Epithelial cell of alveolus of lung (primary cell): ENCODE data around the gene CEP290. TPM values are rescaled to one million over a fixed set of nuclear protein-coding genes. Genes with fewer than 3 reads are reported as not detected.

Source experiments
- total RNA-seq: library from RNA; depleted of rRNA; stranded (reverse); fragments of >200 nt; gene quantifications from 2 replicates; pipeline ENCODE4 v1.2.1, GENCODE V29; 2015

The CEP290 gene, protein sequence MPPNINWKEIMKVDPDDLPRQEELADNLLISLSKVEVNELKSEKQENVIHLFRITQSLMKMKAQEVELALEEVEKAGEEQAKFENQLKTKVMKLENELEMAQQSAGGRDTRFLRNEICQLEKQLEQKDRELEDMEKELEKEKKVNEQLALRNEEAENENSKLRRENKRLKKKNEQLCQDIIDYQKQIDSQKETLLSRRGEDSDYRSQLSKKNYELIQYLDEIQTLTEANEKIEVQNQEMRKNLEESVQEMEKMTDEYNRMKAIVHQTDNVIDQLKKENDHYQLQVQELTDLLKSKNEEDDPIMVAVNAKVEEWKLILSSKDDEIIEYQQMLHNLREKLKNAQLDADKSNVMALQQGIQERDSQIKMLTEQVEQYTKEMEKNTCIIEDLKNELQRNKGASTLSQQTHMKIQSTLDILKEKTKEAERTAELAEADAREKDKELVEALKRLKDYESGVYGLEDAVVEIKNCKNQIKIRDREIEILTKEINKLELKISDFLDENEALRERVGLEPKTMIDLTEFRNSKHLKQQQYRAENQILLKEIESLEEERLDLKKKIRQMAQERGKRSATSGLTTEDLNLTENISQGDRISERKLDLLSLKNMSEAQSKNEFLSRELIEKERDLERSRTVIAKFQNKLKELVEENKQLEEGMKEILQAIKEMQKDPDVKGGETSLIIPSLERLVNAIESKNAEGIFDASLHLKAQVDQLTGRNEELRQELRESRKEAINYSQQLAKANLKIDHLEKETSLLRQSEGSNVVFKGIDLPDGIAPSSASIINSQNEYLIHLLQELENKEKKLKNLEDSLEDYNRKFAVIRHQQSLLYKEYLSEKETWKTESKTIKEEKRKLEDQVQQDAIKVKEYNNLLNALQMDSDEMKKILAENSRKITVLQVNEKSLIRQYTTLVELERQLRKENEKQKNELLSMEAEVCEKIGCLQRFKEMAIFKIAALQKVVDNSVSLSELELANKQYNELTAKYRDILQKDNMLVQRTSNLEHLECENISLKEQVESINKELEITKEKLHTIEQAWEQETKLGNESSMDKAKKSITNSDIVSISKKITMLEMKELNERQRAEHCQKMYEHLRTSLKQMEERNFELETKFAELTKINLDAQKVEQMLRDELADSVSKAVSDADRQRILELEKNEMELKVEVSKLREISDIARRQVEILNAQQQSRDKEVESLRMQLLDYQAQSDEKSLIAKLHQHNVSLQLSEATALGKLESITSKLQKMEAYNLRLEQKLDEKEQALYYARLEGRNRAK (N-terminal part only)
- 3.9 and 9.3 TPM in 2 replicates for total RNA-seq

DNA sequence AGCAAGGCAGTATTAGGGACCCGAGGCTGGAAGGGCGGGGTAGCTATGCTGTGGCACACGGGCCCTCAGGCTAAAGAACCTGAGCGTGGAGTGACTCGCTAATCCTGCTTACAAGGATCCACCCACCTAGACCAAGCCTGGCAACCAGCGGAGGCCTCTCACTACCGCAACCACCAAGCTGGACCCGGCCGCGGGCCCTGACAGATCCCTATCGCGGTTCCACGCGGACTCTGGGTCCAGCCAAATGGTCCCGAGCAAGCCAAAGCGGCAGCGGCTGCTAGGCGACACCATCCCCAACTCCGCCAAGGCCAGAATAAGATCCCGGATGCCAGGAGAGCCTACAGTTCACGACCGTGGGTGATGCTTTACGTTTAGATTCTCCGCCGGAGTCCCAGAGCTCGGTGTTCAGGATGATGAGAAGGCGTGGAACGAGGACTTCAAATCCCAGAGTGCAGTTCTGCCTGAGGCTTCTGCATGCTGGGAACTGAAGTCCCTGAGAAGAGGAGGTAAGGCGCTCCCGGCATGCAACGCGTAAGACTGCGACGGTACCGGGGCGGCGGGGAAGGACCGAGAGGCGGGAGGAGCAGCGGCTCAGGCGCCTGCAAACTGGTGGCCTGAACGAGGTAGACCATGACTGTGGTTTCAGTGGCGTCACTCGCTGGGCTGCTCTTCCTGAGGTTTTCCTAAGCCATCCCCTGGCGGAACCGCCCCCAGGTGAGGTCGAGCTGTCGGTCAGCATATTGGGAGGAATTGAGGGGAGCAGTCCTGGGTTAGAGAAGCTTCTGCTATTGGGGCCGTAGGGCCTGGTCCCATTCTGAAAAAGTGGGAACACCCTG is at the start of gene CEP290, which contains the start of gene TMTC3:
CEP290 (minus strand) TSS at position 315 of the 836 bp plus-strand sequence. CDS start 781 bp downstream, outside the sequence.
TMTC3 (plus strand) TSS at position 534 of the 836 bp plus-strand sequence. CDS start 6,009 bp downstream, outside the sequence.

DNA sequence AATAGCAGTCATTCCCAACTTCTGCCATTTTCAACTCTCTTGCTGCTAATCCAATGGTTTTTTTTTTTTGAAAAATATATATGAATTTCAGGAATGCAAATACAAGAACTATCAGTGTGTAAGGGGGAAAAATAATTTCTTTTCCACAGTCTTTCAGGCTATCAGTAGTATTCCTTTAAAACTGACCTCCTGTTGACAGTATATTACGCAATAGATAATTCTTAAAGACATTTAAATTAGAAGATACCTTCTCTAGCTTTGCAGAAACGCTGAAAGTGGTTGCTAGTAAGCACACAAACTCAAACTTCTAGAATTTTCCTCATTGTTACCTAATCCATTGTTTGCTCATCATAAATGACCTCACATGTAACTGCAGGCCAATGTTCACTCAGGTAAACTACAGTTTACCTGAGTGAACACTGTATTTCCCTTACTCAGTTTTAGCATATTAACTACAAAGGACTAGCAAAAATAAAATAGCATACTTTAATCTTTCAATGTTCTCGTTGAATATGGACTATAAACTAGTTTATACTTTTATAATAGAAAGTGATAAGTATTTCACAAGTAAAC is 112.7 kb downstream of the CEP290 start, which contains the start of gene C12orf50:
C12orf50 (minus strand) TSS at position 309 of the 573 bp plus-strand sequence. CDS start 2,439 bp downstream, outside the sequence.

Other genes with a start within 250 kb of the CEP290 start
- gene C12orf50, start 112.7 kb downstream of the CEP290 start, total RNA-seq, result not detected in 2 replicates
- gene TMTC3, start 219 bp upstream of the CEP290 start, total RNA-seq, result 26.9 and 52.8 TPM in 2 replicates